ENCODE measurements around the gene LBP.

- no peak for TF ChIP-seq CTCF (IDR thresholded peaks at IDR 0.05 in 8 of 11, conservative IDR thresholded peaks at IDR 0.05 in 3 of 11)
- TF ChIP-seq POLR2A (IDR thresholded peaks at IDR 0.05), result no peak
- no peak for TF ChIP-seq POLR2AphosphoS5 (IDR thresholded peaks at IDR 0.05)
These were observed 7.0 kb downstream of the LBP start for GRCh38 chr20:38353316-38353715.

Data from spleen (tissue), 7 donors.